ENCODE data around the gene CAPZB. TPM values are rescaled to one million over a fixed set of nuclear protein-coding genes. Genes with fewer than 3 reads are reported as not detected.

CAPZB gene
- total and polyA plus RNA-seq, 10 donors: 139 to 386 (median 277) TPM

GRCh38 chr1:19479351-19480120 lies 5.8 kb downstream of the CAPZB start:
- Histone ChIP-seq H3K27me3 (replicated peaks in 1 of 7) (no peaks in the 10 kb centered on the region), H3K36me3 (peaks cover 0 to 70% (median 5%) of the 10 kb centered on the region in 6 donors), H3K4me1 (peaks cover 88 to 100% (median 99%) of the 10 kb centered on the region in 6 donors), H3K27ac (peak overlapping the region in 7 of 8 donors; percentile 90 to 100 (median 93)), H3K9me3 (no peaks in the 10 kb centered on the region), H3K4me3 (no peak overlapping the region)
- no peak for DNase-seq
- TF ChIP-seq CTCF (IDR thresholded peaks at IDR 0.05 in 8 of 11, conservative IDR thresholded peaks at IDR 0.05 in 3 of 11) (no peak), POLR2A (IDR thresholded peaks at IDR 0.05) (no peak), POLR2AphosphoS5 (IDR thresholded peaks at IDR 0.05) (peak in 1 of 3 donors; percentile 45)
- intact Hi-C loops (cut with DNase I; ENCODE audit: low total_unique reads): loop anchor here (5.0 to 10.0 kb wide), 2 partner anchors 87 to 115 kb away; a partner anchor contains a TSS
- WGBS, 5 donors: 37 to 55% (median 47%) methylated on average over 6 of the region's 6 CpGs

GRCh38 chr1:19478322-19478721 lies 7.0 kb downstream of the CAPZB start:
- H3K9me3 ChIP-seq: no peaks in the 10 kb centered on the region
- peak overlapping the region in 1 of 8 donors; percentile 59 for H3K4me3 ChIP-seq
- intact Hi-C loops (cut with DNase I; ENCODE audit: low total_unique reads): loop anchor here (5.0 kb wide), 1 partner anchor 86 kb away; no protein-coding TSS in a partner anchor
- 37 to 51% (median 47%) methylated on average over 9 of the region's 9 CpGs for WGBS, 5 donors
- DNase-seq: no peak
- peak overlapping the region; percentile 81 to 100 (median 92) for H3K27ac ChIP-seq
- peaks cover 78 to 100% (median 96%) of the 10 kb centered on the region in 6 donors for H3K4me1 ChIP-seq
- H3K36me3 ChIP-seq: peaks cover 0 to 74% (median 10%) of the 10 kb centered on the region in 6 donors
- TF ChIP-seq POLR2A (IDR thresholded peaks at IDR 0.05) (no peak), POLR2AphosphoS5 (IDR thresholded peaks at IDR 0.05) (no peak), CTCF (IDR thresholded peaks at IDR 0.05 in 8 of 11, conservative IDR thresholded peaks at IDR 0.05 in 3 of 11) (no peak)
- no peaks in the 10 kb centered on the region for H3K27me3 ChIP-seq (replicated peaks in 1 of 7)

- intact Hi-C loops (cut with DNase I; ENCODE audit: low total_unique reads): loop anchor here (5.0 kb wide), 1 partner anchor 85 kb away; no protein-coding TSS in a partner anchor
- no peaks in the 10 kb centered on the region for H3K9me3 ChIP-seq
- TF ChIP-seq POLR2AphosphoS5 (IDR thresholded peaks at IDR 0.05) (peak in 2 of 3 donors; percentile 64 to 87), CTCF (IDR thresholded peaks at IDR 0.05 in 8 of 11, conservative IDR thresholded peaks at IDR 0.05 in 3 of 11) (no peak), POLR2A (IDR thresholded peaks at IDR 0.05) (peak in 2 of 3 donors; percentile 15 to 52)
- peaks cover 0 to 73% (median 13%) of the 10 kb centered on the region in 6 donors for H3K36me3 ChIP-seq
- peak; percentile 88 for DNase-seq
- peak overlapping the region in 7 of 8 donors; percentile 2 to 59 (median 16) for H3K4me3 ChIP-seq
- peak overlapping the region; percentile 81 to 100 (median 92) for H3K27ac ChIP-seq
- 12 to 31% (median 15%) methylated on average over 10 to 11 of the region's 11 CpGs for WGBS, 5 donors
- peaks cover 70 to 100% (median 96%) of the 10 kb centered on the region in 6 donors for H3K4me1 ChIP-seq
- H3K27me3 ChIP-seq (replicated peaks in 1 of 7): no peaks in the 10 kb centered on the region
Observed at GRCh38 chr1:19477284-19478249, 7.8 kb downstream of the CAPZB start.

Data from spleen (tissue), 11 donors.